ENCODE measurements around the gene TTLL5. TPM values are rescaled to one million over a fixed set of nuclear protein-coding genes. Genes with fewer than 3 reads are reported as not detected.
A peak's percentile ranks its signal among the peaks of the same experiment; 100 is the strongest.
"Not testable (repeated sequence)": the region's sequence is repeated elsewhere in the genome, so short reads cannot be mapped to it uniquely, and the experiment has no call there.

TTLL5 gene
- total RNA-seq, 2 experiments from 2014 or later = 27.3 to 38.6 TPM

DNA sequence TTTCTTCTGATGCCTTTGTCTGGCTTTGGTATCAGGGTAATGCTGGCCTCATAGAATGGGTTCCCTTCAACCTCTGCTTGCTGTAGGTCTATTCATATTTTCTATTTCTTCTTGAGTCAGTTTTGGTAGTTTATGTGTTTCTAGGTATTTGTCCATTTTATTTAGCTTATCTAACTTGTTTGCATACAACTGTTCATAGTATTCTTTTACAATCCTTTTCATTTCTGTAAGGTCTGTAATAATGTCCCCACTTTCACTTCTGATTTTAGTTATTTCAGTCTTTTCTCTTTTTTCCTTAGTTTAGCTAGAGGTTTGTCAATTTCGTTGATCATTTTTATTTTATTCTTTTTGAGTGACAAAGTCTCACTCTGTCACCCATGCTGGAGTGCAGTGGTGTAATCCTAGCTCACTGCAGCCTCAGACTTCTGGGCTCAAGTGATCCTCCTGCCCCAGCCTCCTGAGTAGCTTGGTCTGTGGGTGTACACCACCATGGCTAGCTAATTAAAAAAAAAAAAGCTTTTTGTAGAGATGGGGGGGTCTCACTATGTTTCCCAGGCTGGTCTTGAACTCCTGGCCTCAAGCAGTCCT is 11.7 kb downstream of the TTLL5 start:
- intact Hi-C loops (cut with DNase I, micrococcal nuclease) = loop anchor here in 1 of 2 experiments (1.0 kb wide), 1 partner anchor 11 kb away; the partner anchor contains the start of gene TTLL5
- Mint-ChIP-seq H3K36me3 (ENCODE audit: low read depth) (peaks cover 42% of the 10 kb centered on the region), H3K9me3 (ENCODE audit: low read depth) (peaks cover 6% of the 10 kb centered on the region), H3K27ac (no peak overlapping the region), H3K4me3 (no peak overlapping the region), H3K4me1 (peaks cover 27% of the 10 kb centered on the region), H3K27me3 (no peaks in the 10 kb centered on the region)
- ChIA-PET POLR2A (interaction anchor here (0.6 kb wide), 1 partner anchor 102 kb away, joined by 4 read pairs; no protein-coding TSS in a partner anchor), CTCF (interaction anchor here (0.7 to 1.4 kb wide), 4 partner anchors 9 to 310 kb away, joined by 3 to 4 read pairs (median 3); no protein-coding TSS in a partner anchor)
- peak; percentile 21 for ATAC-seq
- DNase-seq = no peak

DNA sequence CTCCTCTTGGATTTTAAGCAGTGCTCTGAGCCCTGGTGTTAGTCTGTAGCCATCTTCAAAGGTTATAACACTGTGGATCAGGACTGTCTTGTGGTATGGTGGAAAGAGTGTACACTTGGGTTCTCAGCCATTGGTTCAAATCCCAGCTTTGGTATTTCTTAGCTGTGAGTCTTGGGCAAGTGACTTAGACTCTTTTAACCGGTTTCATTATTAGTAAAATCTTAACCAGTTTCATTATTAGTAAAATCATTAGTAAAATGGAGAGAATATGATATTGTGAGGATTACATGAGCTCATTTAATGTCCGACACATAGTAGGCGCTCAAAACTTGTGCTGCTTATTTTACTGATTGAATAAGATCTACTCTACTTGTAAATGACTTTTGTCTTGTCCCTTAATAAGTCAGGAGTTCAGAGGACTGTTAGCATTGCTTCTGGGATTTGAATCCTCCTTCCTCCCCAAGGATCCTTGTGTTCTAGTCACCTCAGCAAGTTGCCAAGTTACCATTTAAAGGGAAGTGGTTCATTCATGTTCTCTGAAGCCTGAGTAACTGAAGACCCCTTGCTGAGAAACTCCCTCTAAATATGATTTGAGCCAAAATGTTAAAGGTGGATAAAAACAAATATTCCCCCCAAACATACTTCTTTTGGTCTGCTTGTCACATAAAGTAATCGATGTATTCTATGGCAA is 12.4 kb downstream of the TTLL5 start:
- Mint-ChIP-seq H3K4me1 (peaks cover 27% of the 10 kb centered on the region), H3K27me3 (no peaks in the 10 kb centered on the region), H3K36me3 (ENCODE audit: low read depth) (peaks cover 40% of the 10 kb centered on the region), H3K4me3 (no peak overlapping the region), H3K27ac (peak overlapping the region; percentile 60), H3K9me3 (ENCODE audit: low read depth) (peaks cover 6% of the 10 kb centered on the region)
- DNase-seq (no peak), ATAC-seq (peak; percentile 91)
- intact Hi-C loops (cut with DNase I, micrococcal nuclease) = loop anchor here in 1 of 2 experiments (1.0 kb wide), 1 partner anchor 12 kb away; the partner anchor contains the start of gene TTLL5
- CTCF ChIA-PET = interaction anchor here (1.1 to 1.4 kb wide), 3 partner anchors 10 to 309 kb away, joined by 3 to 4 read pairs (median 3); no protein-coding TSS in a partner anchor
- POLR2A ChIA-PET = interaction anchor here (0.6 kb wide), 1 partner anchor 103 kb away, joined by 4 read pairs; no protein-coding TSS in a partner anchor

DNA sequence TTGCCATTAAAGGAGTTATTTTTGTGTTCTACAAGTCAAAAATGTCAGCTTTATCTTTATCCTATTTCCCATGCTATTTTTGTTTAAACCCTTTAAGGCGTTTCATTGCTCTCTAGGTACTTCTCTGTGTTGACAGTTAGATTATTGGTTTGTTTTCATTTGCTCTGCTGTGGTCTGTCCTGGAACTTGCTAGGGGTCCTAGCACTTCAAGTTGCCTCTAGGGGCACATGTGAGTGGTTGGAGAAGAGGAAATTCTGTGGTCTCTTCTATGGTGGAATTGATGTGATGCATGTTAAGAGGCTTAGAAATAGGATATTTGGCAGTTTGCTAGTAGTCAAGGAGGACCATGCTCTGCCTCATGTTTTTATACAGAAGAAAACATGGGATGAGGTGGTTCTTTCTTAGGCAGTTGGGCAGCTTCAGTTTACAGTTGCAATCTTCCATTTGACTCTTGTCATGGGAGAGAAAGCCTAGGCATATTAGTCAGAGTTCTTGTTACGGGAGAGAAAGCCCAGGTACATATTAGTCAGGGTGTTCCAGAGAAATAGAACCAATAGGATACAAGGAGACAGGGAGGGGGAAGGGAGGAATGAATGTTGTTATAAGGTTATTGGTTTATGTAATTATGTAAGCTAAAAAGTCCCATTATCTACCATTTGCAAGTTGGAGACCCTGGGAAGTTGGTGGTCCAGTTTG is 14.4 kb downstream of the TTLL5 start:
- peaks cover 31% of the 10 kb centered on the region for H3K36me3 Mint-ChIP-seq (ENCODE audit: low read depth)
- no peak overlapping the region for H3K27ac Mint-ChIP-seq
- CTCF ChIA-PET = no interaction called here
- H3K27me3 Mint-ChIP-seq = no peaks in the 10 kb centered on the region
- peaks cover 25% of the 10 kb centered on the region for H3K4me1 Mint-ChIP-seq
- peaks cover 6% of the 10 kb centered on the region for H3K9me3 Mint-ChIP-seq (ENCODE audit: low read depth)
- intact Hi-C loops (cut with DNase I, micrococcal nuclease) = no loop called here
- POLR2A ChIA-PET = no interaction called here
- DNase-seq (no peak), ATAC-seq (no peak)
- no peak overlapping the region for H3K4me3 Mint-ChIP-seq

DNA sequence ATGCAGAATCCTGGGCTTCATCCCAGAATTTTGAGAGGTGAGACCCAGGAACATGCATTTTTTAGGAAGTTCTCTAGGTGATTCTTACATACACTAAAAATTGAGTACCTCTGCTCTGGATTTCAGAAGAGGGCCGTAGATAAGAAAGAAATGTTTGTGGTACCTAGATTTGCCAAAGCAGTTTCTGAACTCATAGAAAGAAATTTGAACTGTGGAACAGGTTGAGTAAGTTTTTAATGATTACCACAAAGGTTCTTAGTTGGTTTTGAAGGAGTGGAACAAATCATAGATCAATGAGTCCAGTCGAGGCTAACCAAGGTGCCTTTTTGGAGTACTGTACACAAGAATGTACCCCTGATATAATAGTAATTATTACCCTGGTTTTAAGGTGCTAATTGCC is 24.9 kb downstream of the TTLL5 start:
- ATAC-seq (no peak), DNase-seq (no peak)
- CTCF ChIA-PET = interaction anchor here (0.8 to 1.4 kb wide), 2 partner anchors 79 to 194 kb away, joined by 3 read pairs; no protein-coding TSS in a partner anchor
- Mint-ChIP-seq H3K4me1 (peaks cover 10% of the 10 kb centered on the region), H3K9me3 (ENCODE audit: low read depth) (no peaks in the 10 kb centered on the region), H3K27me3 (no peaks in the 10 kb centered on the region), H3K4me3 (no peak overlapping the region), H3K36me3 (ENCODE audit: low read depth) (peaks cover 36% of the 10 kb centered on the region), H3K27ac (no peak overlapping the region)
- POLR2A ChIA-PET = interaction anchor here (0.7 kb wide), 1 partner anchor 10 kb away, joined by 3 read pairs; no protein-coding TSS in a partner anchor
- intact Hi-C loops (cut with DNase I, micrococcal nuclease) = no loop called here

DNA sequence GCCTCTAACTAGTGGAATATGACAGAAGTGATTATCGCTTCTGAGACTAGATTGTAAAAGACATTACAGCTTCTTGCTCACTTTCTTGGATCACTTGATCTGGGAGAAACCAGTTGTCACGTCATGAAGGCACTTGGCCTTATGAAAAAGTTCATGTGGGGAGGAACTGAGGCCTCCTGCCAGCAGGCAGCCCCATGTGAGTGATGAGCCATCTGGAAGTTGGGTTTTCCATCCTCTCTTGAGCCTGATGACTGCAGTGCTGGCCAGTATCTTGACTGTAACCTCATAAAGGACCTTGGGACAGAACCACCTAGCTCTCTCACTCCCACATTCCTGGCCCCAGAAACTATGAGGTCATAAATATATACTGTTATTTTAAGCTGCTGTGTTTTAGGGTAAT is 28.0 kb downstream of the TTLL5 start:
- intact Hi-C loops (cut with DNase I, micrococcal nuclease) = no loop called here
- ATAC-seq (no peak), DNase-seq (no peak)
- no peaks in the 10 kb centered on the region for H3K9me3 Mint-ChIP-seq (ENCODE audit: low read depth)
- CTCF ChIA-PET = interaction anchor here (1.4 to 2.2 kb wide), 3 partner anchors 9 to 20 kb away, joined by 3 to 8 read pairs (median 4); no protein-coding TSS in a partner anchor
- no peak overlapping the region for H3K27ac Mint-ChIP-seq
- peaks cover 10% of the 10 kb centered on the region for H3K4me1 Mint-ChIP-seq
- no peaks in the 10 kb centered on the region for H3K27me3 Mint-ChIP-seq
- H3K36me3 Mint-ChIP-seq (ENCODE audit: low read depth) = peaks cover 40% of the 10 kb centered on the region
- POLR2A ChIA-PET = no interaction called here
- H3K4me3 Mint-ChIP-seq = no peak overlapping the region

DNA sequence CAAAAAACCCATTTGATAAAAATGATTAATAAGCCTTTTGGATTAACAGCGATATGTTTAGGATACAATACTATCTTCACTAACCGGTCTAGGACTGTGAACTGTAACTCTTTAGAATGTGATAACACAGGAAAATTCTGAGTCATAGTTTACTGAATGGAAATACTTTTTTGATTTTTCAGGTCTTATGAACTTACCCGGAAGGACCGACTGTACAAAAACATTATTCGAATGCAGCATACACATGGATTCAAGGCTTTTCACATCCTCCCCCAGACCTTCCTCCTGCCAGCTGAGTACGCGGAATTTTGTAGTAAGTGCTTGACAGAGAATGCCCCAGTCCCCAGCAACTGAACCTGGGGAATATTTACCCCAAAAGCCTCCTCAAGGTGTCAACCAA is 29.0 kb downstream of the TTLL5 start:
- H3K4me3 Mint-ChIP-seq = no peak overlapping the region
- peaks cover 10% of the 10 kb centered on the region for H3K4me1 Mint-ChIP-seq
- DNase-seq = no peak
- peaks cover 4% of the 10 kb centered on the region for H3K9me3 Mint-ChIP-seq (ENCODE audit: low read depth)
- H3K27me3 Mint-ChIP-seq = no peaks in the 10 kb centered on the region
- ChIA-PET CTCF (interaction anchor here (0.6 to 1.4 kb wide), 2 partner anchors 14 to 19 kb away, joined by 3 read pairs; no protein-coding TSS in a partner anchor), POLR2A (no interaction called here)
- H3K36me3 Mint-ChIP-seq (ENCODE audit: low read depth) = peaks cover 47% of the 10 kb centered on the region
- no peak overlapping the region for H3K27ac Mint-ChIP-seq
- intact Hi-C loops (cut with DNase I, micrococcal nuclease) = no loop called here
- ATAC-seq = no peak

DNA sequence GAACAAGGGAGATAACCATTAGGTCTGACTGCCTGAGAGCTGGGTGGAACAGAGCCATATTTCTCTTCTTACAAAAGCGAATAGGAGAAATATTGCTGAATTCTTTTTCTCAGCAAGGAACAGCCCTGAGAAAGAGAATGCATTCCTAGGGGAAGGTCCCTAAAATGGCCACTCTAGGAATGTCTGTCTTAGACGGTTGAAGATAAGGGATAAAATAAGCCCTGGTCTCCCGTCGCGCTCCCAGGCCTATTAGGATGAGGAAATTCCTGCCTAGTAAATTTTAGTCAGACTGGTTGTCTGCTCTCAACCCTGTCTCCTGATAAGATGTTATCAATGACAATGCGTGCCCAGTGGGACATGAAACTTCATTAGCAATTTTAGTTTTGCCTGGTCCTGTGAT is 34.0 kb downstream of the TTLL5 start:
- intact Hi-C loops (cut with DNase I, micrococcal nuclease); H3K4me3 Mint-ChIP-seq; POLR2A ChIA-PET; H3K9me3 Mint-ChIP-seq (ENCODE audit: low read depth); ATAC-seq; H3K27me3 Mint-ChIP-seq; H3K27ac Mint-ChIP-seq; DNase-seq; CTCF ChIA-PET; H3K4me1 Mint-ChIP-seq: not testable (repeated sequence)
- peaks cover 54% of the 10 kb centered on the region for H3K36me3 Mint-ChIP-seq (ENCODE audit: low read depth)

DNA sequence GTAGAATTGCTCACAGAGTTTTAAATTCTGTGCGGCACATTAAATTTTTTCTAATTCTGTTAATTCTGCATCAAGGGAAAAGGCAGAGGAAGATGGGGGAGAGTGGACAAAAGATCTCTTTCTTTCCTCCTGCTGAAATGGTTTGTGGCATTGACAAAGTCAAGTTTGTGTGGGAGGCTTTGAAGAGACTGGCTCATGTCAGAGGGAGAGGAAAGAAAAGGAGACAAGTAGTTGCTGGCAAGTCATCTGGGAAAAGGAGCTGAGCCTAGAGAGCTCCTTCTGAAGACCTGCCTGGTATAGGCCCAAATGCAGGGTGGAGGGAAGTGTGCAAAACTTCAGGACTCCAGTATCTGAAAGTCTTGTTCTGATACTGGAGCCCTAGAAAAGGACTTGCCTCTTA is 36.3 kb downstream of the TTLL5 start:
- ChIA-PET POLR2A (no interaction called here), CTCF (interaction anchor here (1.1 to 1.6 kb wide), 3 partner anchors 12 to 119 kb away, joined by 3 to 4 read pairs (median 4); no protein-coding TSS in a partner anchor)
- ATAC-seq (no peak), DNase-seq (no peak)
- Mint-ChIP-seq H3K27ac (no peak overlapping the region), H3K4me3 (no peak overlapping the region), H3K4me1 (no peaks in the 10 kb centered on the region), H3K36me3 (ENCODE audit: low read depth) (peaks cover 54% of the 10 kb centered on the region), H3K27me3 (no peaks in the 10 kb centered on the region), H3K9me3 (ENCODE audit: low read depth) (peaks cover 4% of the 10 kb centered on the region)
- intact Hi-C loops (cut with DNase I, micrococcal nuclease) = no loop called here

DNA sequence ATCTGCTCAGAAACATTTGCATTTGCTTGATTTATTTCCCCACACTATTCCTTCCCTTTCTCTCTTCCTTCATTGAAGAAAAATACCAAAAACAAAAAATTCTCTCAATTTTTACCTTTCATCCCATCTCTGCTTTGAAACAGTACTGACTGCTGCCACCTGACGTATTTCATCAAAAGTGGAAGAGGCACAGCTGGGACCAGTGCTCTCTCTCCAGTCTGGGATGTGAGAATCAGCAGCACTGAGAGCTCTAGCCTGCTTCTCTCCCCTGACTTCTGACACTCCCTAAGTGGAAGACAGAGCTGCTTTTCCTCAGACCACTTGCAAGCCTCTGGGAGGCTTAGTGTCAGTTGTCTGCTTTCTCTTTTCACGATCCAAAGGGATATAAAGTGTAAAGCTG is 36.9 kb downstream of the TTLL5 start:
- Mint-ChIP-seq H3K4me1 (no peaks in the 10 kb centered on the region), H3K4me3 (no peak overlapping the region), H3K9me3 (ENCODE audit: low read depth) (peaks cover 4% of the 10 kb centered on the region), H3K36me3 (ENCODE audit: low read depth) (peaks cover 49% of the 10 kb centered on the region), H3K27me3 (no peaks in the 10 kb centered on the region), H3K27ac (no peak overlapping the region)
- DNase-seq = no peak
- no peak for ATAC-seq
- intact Hi-C loops (cut with DNase I, micrococcal nuclease) = no loop called here
- POLR2A ChIA-PET = no interaction called here
- CTCF ChIA-PET = interaction anchor here (0.5 to 1.6 kb wide), 3 partner anchors 11 to 26 kb away, joined by 3 to 4 read pairs (median 4); no protein-coding TSS in a partner anchor

DNA sequence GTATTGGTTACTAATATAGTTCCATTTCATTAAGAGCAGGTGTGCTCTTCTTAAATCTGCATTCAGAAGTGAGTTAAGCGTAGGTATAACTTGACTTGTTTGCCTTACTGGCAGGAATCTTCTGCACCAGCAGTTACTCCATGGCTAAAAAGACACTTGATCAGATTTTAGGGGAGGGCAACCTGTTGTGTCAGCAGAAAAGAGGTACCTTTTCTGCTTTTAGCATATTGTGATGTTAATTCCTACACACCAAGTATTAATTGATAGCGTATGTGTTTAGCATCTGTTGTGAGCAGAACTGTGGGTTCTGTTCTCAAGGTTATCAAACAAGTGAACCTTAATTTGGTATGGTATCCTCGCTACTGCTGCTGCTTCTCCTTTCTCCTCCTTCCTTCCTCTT is 38.3 kb downstream of the TTLL5 start:
- ATAC-seq = no peak
- Mint-ChIP-seq H3K9me3 (ENCODE audit: low read depth) (peaks cover 4% of the 10 kb centered on the region), H3K4me1 (no peaks in the 10 kb centered on the region), H3K27ac (no peak overlapping the region), H3K27me3 (no peaks in the 10 kb centered on the region), H3K36me3 (ENCODE audit: low read depth) (peaks cover 36% of the 10 kb centered on the region), H3K4me3 (no peak overlapping the region)
- POLR2A ChIA-PET = no interaction called here
- intact Hi-C loops (cut with DNase I, micrococcal nuclease) = no loop called here
- CTCF ChIA-PET = interaction anchor here (1.0 kb wide), 1 partner anchor 10 kb away, joined by 4 read pairs; no protein-coding TSS in a partner anchor
- no peak for DNase-seq

DNA sequence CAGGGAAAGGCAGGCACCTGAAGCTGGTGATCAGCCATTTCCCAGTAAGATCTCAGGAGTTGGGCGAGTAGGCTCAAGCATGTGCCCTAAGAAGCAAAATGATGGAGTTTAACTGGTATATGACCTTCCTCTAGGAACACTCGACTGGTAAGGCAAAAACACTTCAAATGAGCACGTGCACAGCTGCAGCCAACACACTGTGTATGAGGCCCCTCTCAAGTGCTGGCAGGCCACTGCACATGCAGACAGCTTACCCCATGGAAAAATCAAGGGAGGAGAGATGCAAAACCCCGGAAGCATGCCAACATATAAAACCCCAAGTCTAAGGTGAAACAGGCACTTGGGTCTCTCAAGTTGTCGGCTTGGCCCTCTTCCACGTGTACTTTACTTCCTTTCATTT is 39.2 kb downstream of the TTLL5 start:
- CTCF ChIA-PET = interaction anchor here (1.0 kb wide), 1 partner anchor 9 kb away, joined by 4 read pairs; no protein-coding TSS in a partner anchor
- intact Hi-C loops (cut with DNase I, micrococcal nuclease) = no loop called here
- H3K9me3 Mint-ChIP-seq (ENCODE audit: low read depth) = no peaks in the 10 kb centered on the region

More for the DNA sequence above, 39.2 kb downstream of the TTLL5 start:
- DNase-seq (no peak), ATAC-seq (no peak)
- POLR2A ChIA-PET = no interaction called here
- H3K27ac Mint-ChIP-seq = no peak overlapping the region
- peaks cover 4% of the 10 kb centered on the region for H3K4me1 Mint-ChIP-seq
- no peaks in the 10 kb centered on the region for H3K27me3 Mint-ChIP-seq
- H3K36me3 Mint-ChIP-seq (ENCODE audit: low read depth) = peaks cover 28% of the 10 kb centered on the region
- no peak overlapping the region for H3K4me3 Mint-ChIP-seq

Measured in activated CD4-positive, alpha-beta T cell treated with anti-CD3 and anti-CD28 coated beads for 36 hours (primary cell).